ENCODE measurements around the gene ISG15.
"Not testable (repeated sequence)": the region's sequence is repeated elsewhere in the genome, so short reads cannot be mapped to it uniquely, and the experiment has no call there.

ISG15 gene

GRCh38 chr1:1046767-1047166 is 33.5 kb downstream of the ISG15 start:
- no peak for DNase-seq

GRCh38 chr1:1047407-1047806 is 34.1 kb downstream of the ISG15 start:
- DNase-seq: no peak

GRCh38 chr1:1047963-1048362 is 34.7 kb downstream of the ISG15 start:
- DNase-seq: no peak

GRCh38 chr1:1048765-1049164 is 35.5 kb downstream of the ISG15 start:
- no peak for DNase-seq

- no peak for DNase-seq
Observed at GRCh38 chr1:1049318-1050165, 36.2 kb downstream of the ISG15 start.

GRCh38 chr1:1050577-1051052 is 37.3 kb downstream of the ISG15 start:
- no peak for DNase-seq

GRCh38 chr1:1051127-1051810 is 38.0 kb downstream of the ISG15 start:
- no peak for DNase-seq

- DNase-seq: no peak
Observed at GRCh38 chr1:1052003-1052840, 38.9 kb downstream of the ISG15 start.

GRCh38 chr1:1053022-1053421 is 39.7 kb downstream of the ISG15 start:
- DNase-seq: no peak

GRCh38 chr1:1053682-1054081 is 40.4 kb downstream of the ISG15 start:
- DNase-seq: no peak

- no peak for DNase-seq
Observed at GRCh38 chr1:1054099-1054700, 40.9 kb downstream of the ISG15 start.

- no peak for DNase-seq
Observed at GRCh38 chr1:1054971-1055370, 41.7 kb downstream of the ISG15 start.

GRCh38 chr1:1055841-1056736 is 42.8 kb downstream of the ISG15 start:
- no peak for DNase-seq

GRCh38 chr1:1057769-1058087 is 44.4 kb downstream of the ISG15 start:
- DNase-seq: not testable (repeated sequence)

- no peak for DNase-seq
Observed at GRCh38 chr1:1058088-1058905, 45.0 kb downstream of the ISG15 start.

- DNase-seq: no peak
Observed at GRCh38 chr1:1058921-1059493, 45.7 kb downstream of the ISG15 start.

GRCh38 chr1:1059494-1060280 is 46.4 kb downstream of the ISG15 start:
- DNase-seq: no peak

- DNase-seq: no peak
Observed at GRCh38 chr1:1060281-1061000, 47.1 kb downstream of the ISG15 start.

GRCh38 chr1:1061682-1062345 is 48.5 kb downstream of the ISG15 start:
- DNase-seq: no peak

Measured in NCI-H2107 (cell line).